Endodermal cell (in vitro differentiated cells): ENCODE results near the gene HMGCL. TPM values are rescaled to one million over a fixed set of nuclear protein-coding genes. Genes with fewer than 3 reads are reported as not detected.
"Not testable (repeated sequence)": the region's sequence is repeated elsewhere in the genome, so short reads cannot be mapped to it uniquely, and the experiment has no call there.

Experiments
- DNase-seq: peaks from one replicate; pipeline ENCODE4 v3.0.0-alpha.2; 2017
- H3K27ac ChIP-seq: 2 replicates; pipeline ENCODE4 v1.5.1; 2013; ENCODE audit warnings: mild to moderate bottlenecking, low read depth, low read length, moderate library complexity
- H3K27me3 ChIP-seq: 2 replicates; pipeline ENCODE4 v1.6.1; 2013; ENCODE audit warnings: mild to moderate bottlenecking, low read length, moderate library complexity; ENCODE audit not compliant: insufficient read depth, control insufficient read depth, poor library complexity, severe bottlenecking
- H3K36me3 ChIP-seq: 2 replicates; pipeline ENCODE4 v1.7.0; 2013; ENCODE audit warnings: mild to moderate bottlenecking, low read length, moderate library complexity; ENCODE audit not compliant: control insufficient read depth, insufficient read depth
- H3K4me1 ChIP-seq: one replicate; pipeline ENCODE4 v1.7.0; 2013; ENCODE audit warnings: low read length; ENCODE audit not compliant: control insufficient read depth, insufficient read depth
- H3K4me3 ChIP-seq: 2 replicates; pipeline ENCODE4 v1.5.1; 2013; ENCODE audit warnings: mild to moderate bottlenecking, low read length, moderate library complexity
- H3K9ac ChIP-seq: 2 replicates; pipeline ENCODE4 v1.6.1; 2013; ENCODE audit warnings: mild to moderate bottlenecking, low read length, moderate library complexity; ENCODE audit not compliant: poor library complexity, severe bottlenecking; ENCODE audit errors: extremely low read depth
- H3K9me3 ChIP-seq: 2 replicates; pipeline ENCODE4 v1.6.1; 2013; ENCODE audit warnings: mild to moderate bottlenecking, low read length, moderate library complexity; ENCODE audit not compliant: control insufficient read depth
- H3K27ac Mint-ChIP-seq: 2 replicates; pipeline ENCODE4 v1.8.0; 2020; ENCODE audit warnings: mixed read lengths
- H3K27me3 Mint-ChIP-seq: 2 replicates; pipeline ENCODE4 v1.8.0; 2021; ENCODE audit warnings: mild to moderate bottlenecking, mixed read lengths; ENCODE audit not compliant: insufficient read depth
- H3K36me3 Mint-ChIP-seq: 2 replicates; pipeline ENCODE4 v1.8.0; 2020; ENCODE audit warnings: low read depth, mixed read lengths
- H3K4me1 Mint-ChIP-seq: 2 replicates; pipeline ENCODE4 v1.8.0; 2020; ENCODE audit warnings: mixed read lengths
- H3K4me3 Mint-ChIP-seq: 2 replicates; pipeline ENCODE4 v1.8.0; 2020; ENCODE audit warnings: mild to moderate bottlenecking, moderate library complexity, mixed read lengths
- H3K9me3 Mint-ChIP-seq: 2 replicates; pipeline ENCODE4 v1.8.0; 2020; ENCODE audit warnings: mild to moderate bottlenecking, mixed read lengths
- WGBS, 2 experiments: methylation state at CpG; one replicate each; pipeline versions ENCODE4 v1.1.5 to v1.1.7; 2013; ENCODE audit warnings: missing lambda C conversion rate in 2 of 2, mixed read lengths in 1 of 2; ENCODE audit not compliant: insufficient coverage in 1 of 2, insufficient read length in 1 of 2; 5-methylcytosine and 5-hydroxymethylcytosine counted together
- total RNA-seq, 2 donors: library from RNA; stranded (reverse); fragmentation: NEBNext Ultra II Directional in 1 of 2; extraction: Animal tissue kit (Norgen Biotek cat#: 25700) in 1 of 2; gene quantifications; 2 replicates in 1 of 2; 3 replicates in 1 of 2; pipeline ENCODE4 v1.2.1, GENCODE V29; 2021
- TF ChIP-seq, protein P1 (sequence below): fragments of 200-600 bp; sonication (generic); conservative IDR thresholded peaks from 2 replicates; pipeline ENCODE4 v1.5.0; 2021; ENCODE audit warnings: antibody characterized with exemption, mild to moderate bottlenecking

The HMGCL gene
- total RNA-seq, 2 donors from 2014 or later, result 24.0 to 41.7 TPM

DNA sequence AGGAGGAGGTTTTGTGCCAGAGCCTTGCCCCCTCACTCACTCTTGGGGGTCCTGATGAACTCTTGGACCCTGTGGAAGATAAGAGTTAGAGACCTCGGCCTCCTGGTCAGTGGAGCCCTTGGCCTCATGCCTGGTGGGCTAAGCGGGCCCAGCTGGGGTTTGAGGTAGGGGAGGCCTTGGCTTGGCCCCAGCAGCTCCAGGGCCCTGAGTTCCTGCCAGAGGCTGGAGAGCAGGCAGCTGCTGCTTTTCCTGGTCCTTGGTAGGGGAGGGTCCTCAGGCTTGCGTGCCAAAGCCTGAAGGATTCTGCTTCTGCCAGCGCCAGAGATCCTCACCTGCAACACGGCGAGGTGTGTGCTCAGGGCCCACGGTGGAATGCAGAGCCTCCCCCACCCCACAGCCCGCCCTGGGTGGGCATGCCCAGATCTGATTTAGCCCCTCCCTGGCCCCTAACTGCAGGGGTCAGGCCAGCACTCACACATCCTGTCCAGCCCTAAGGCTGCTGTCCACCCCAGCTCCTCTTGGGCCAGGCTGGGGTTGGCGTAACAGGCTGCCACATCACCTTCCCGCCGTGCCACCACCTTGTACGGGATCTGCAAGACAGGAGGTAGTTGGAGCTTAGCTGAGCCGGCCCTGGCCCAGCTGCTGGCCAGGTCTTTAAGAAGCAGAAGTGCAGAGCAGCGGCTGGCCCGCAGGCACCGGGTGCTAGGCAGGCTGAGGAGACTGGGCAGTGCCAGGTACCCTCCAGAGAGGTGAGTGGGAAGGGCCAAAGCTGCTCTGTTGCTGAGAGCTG, 29.4 kb downstream of the HMGCL start:
- TF ChIP-seq, protein P1, sequence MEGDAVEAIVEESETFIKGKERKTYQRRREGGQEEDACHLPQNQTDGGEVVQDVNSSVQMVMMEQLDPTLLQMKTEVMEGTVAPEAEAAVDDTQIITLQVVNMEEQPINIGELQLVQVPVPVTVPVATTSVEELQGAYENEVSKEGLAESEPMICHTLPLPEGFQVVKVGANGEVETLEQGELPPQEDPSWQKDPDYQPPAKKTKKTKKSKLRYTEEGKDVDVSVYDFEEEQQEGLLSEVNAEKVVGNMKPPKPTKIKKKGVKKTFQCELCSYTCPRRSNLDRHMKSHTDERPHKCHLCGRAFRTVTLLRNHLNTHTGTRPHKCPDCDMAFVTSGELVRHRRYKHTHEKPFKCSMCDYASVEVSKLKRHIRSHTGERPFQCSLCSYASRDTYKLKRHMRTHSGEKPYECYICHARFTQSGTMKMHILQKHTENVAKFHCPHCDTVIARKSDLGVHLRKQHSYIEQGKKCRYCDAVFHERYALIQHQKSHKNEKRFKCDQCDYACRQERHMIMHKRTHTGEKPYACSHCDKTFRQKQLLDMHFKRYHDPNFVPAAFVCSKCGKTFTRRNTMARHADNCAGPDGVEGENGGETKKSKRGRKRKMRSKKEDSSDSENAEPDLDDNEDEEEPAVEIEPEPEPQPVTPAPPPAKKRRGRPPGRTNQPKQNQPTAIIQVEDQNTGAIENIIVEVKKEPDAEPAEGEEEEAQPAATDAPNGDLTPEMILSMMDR, result no peak
- H3K4me3 ChIP-seq, result no peak overlapping the region
- peaks cover 7% of the 10 kb centered on the region for H3K4me1 ChIP-seq
- Mint-ChIP-seq H3K4me1 (peaks cover 10% of the 10 kb centered on the region), H3K27ac (no peak overlapping the region), H3K27me3 (no peaks in the 10 kb centered on the region), H3K4me3 (no peak overlapping the region), H3K9me3 (no peaks in the 10 kb centered on the region), H3K36me3 (peaks cover 30% of the 10 kb centered on the region)
- H3K9me3 ChIP-seq, result no peaks in the 10 kb centered on the region
- H3K27me3 ChIP-seq, result no peaks in the 10 kb centered on the region
- no peak overlapping the region for H3K27ac ChIP-seq
- H3K36me3 ChIP-seq, result peaks cover 34% of the 10 kb centered on the region
- no peak for DNase-seq
- H3K9ac ChIP-seq, result no peak overlapping the region
- WGBS, 2 experiments, result 94 to 99% methylated on average over 9 to 16 of the region's 16 CpGs

DNA sequence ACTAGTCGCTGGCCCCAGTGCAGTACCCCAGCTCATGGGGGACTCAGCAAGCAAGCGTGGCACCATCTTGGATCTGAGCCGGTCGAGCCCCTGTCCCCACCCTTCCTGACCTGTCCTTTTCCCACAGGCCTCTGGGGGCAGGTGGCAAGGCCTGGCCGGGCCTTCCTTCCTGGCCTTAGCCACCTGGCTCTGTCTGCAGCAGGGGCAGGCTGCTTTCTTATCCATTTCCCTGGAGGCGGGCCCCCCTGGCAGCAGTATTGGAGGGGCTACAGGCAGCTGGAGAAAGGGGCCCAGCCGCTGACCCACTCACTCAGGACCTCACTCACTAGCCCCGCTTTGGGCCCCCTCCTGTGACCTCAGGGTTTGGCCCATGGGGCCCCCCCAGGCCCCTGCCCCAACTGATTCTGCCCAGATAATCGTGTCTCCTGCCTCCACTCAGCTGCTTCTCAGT, 30.5 kb downstream of the HMGCL start:
- not testable (repeated sequence) for H3K9me3 Mint-ChIP-seq, H3K27ac Mint-ChIP-seq, H3K27me3 ChIP-seq, H3K27ac ChIP-seq, H3K4me3 ChIP-seq, H3K9ac ChIP-seq, DNase-seq, H3K9me3 ChIP-seq, H3K27me3 Mint-ChIP-seq, H3K4me3 Mint-ChIP-seq, H3K4me1 ChIP-seq
- Mint-ChIP-seq H3K36me3 (peaks cover 30% of the 10 kb centered on the region), H3K4me1 (peaks cover 17% of the 10 kb centered on the region)
- peaks cover 34% of the 10 kb centered on the region for H3K36me3 ChIP-seq
- 95 to 100% methylated on average over 1 to 9 of the region's 9 CpGs for WGBS, 2 experiments

DNA sequence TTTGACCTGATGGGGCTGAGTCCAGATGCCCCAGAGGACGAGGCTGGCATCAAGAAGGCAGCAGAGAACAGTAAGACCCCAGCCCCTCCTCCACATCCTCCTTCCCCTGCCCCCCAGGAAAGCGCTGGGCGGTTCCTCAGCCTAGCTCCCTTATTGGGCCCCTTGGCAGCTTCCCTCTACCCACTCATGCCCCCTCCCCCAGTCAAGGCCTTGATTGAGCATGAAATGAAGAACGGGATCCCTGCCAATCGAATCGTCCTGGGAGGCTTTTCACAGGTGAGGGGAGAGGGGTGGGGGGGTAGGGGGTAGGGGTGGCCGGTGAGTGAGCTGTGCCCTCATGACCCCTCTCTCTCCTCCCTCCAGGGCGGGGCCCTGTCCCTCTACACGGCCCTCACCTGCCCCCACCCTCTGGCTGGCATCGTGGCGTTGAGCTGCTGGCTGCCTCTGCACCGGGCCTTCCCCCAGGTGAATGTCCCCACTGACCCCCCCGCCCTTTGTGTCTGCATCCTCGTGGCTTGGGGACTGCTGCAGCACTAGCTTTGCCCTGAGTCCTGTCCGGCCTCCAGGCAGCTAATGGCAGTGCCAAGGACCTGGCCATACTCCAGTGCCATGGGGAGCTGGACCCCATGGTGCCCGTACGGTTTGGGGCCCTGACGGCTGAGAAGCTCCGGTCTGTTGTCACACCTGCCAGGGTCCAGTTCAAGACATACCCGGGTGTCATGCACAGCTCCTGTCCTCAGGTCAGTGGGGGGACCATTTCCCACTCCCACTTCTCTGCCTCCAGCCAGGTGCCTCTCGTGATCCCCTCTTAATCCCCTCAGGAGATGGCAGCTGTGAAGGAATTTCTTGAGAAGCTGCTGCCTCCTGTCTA, 31.1 kb downstream of the HMGCL start:
- Histone ChIP-seq H3K27ac (no peak overlapping the region), H3K9me3 (no peaks in the 10 kb centered on the region), H3K4me3 (no peak overlapping the region), H3K9ac (no peak overlapping the region), H3K36me3 (peaks cover 34% of the 10 kb centered on the region), H3K27me3 (no peaks in the 10 kb centered on the region), H3K4me1 (peaks cover 4% of the 10 kb centered on the region)
- H3K9me3 Mint-ChIP-seq, result no peaks in the 10 kb centered on the region
- H3K27ac Mint-ChIP-seq, result no peak overlapping the region
- no peak for DNase-seq
- TF ChIP-seq, protein P1, result no peak
- 89 to 95% methylated on average over 5 to 17 of the region's 21 CpGs for WGBS, 2 experiments
- no peaks in the 10 kb centered on the region for H3K27me3 Mint-ChIP-seq
- peaks cover 30% of the 10 kb centered on the region for H3K36me3 Mint-ChIP-seq
- H3K4me1 Mint-ChIP-seq, result peaks cover 12% of the 10 kb centered on the region
- H3K4me3 Mint-ChIP-seq, result no peak overlapping the region
